ENCODE results near the gene SPEF1. TPM values are rescaled to one million over a fixed set of nuclear protein-coding genes. Genes with fewer than 3 reads are reported as not detected.
A peak's percentile ranks its signal among the peaks of the same experiment; 100 is the strongest.

The SPEF1 gene
- total RNA-seq, 4 donors from 2014 or later: not detected

DNA sequence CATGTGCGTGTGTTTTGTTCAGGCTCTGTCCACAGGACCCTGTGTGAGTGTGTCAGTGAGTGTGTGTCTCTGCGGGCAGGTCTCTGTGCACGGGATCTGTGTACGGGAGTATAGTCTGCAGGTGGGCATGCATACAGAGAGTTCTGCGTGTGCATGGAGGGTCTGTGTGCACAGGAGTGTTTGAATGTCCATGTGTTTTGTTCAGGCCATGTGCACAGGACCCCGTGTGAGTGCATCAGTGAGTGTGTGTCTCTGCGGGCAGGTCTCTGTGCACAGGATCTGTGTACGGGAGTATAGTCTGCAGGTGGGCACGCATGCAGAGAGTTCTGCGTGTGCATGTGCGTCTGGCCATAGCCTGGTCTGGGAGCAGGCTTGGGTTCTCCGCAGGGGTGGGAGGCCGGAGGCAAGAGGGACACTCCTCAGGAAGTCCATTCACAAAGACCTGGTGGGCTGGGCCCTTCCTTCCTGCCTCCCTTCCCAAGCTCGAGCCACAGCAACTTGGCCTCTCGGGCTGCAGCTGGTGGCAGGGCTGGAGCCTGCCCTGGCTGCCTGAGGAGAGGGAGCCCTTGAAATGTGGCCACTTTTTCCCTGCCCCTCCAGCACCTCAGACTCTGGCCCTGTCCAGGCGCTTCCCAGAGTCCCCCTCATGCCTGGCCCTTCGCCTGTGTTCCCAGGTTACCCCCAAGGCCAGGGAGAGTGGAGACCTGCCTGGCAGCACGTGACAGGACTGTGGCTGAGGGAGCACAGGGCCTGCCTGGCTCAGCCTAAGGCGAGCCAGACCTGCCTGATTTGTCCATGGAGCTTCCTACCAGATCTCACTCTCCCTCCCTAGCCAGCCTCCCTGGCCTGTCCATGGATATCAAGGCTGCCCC is 42.0 kb downstream of the SPEF1 start:
- Histone ChIP-seq H3K27me3 (no peaks in the 10 kb centered on the region), H3K27ac (peak overlapping the region; percentile 28), H3K4me1 (peaks cover 1% of the 10 kb centered on the region), H3K4me3 (no peak overlapping the region), H3K36me3 (no peaks in the 10 kb centered on the region), H3K9me3 (no peaks in the 10 kb centered on the region)
- TF ChIP-seq POLR2AphosphoS5 (IDR thresholded peaks at IDR 0.05) (no peak), POLR2A (IDR thresholded peaks at IDR 0.05) (no peak), EP300 (IDR thresholded peaks at IDR 0.05) (no peak)
- TF ChIP-seq, protein P1, sequence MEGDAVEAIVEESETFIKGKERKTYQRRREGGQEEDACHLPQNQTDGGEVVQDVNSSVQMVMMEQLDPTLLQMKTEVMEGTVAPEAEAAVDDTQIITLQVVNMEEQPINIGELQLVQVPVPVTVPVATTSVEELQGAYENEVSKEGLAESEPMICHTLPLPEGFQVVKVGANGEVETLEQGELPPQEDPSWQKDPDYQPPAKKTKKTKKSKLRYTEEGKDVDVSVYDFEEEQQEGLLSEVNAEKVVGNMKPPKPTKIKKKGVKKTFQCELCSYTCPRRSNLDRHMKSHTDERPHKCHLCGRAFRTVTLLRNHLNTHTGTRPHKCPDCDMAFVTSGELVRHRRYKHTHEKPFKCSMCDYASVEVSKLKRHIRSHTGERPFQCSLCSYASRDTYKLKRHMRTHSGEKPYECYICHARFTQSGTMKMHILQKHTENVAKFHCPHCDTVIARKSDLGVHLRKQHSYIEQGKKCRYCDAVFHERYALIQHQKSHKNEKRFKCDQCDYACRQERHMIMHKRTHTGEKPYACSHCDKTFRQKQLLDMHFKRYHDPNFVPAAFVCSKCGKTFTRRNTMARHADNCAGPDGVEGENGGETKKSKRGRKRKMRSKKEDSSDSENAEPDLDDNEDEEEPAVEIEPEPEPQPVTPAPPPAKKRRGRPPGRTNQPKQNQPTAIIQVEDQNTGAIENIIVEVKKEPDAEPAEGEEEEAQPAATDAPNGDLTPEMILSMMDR (IDR thresholded peaks at IDR 0.05): no peak
- 72% methylated on average over 15 of the region's 19 CpGs for WGBS
- DNase-seq (ENCODE audit: low spot score in 2 of 2): no peak

DNA sequence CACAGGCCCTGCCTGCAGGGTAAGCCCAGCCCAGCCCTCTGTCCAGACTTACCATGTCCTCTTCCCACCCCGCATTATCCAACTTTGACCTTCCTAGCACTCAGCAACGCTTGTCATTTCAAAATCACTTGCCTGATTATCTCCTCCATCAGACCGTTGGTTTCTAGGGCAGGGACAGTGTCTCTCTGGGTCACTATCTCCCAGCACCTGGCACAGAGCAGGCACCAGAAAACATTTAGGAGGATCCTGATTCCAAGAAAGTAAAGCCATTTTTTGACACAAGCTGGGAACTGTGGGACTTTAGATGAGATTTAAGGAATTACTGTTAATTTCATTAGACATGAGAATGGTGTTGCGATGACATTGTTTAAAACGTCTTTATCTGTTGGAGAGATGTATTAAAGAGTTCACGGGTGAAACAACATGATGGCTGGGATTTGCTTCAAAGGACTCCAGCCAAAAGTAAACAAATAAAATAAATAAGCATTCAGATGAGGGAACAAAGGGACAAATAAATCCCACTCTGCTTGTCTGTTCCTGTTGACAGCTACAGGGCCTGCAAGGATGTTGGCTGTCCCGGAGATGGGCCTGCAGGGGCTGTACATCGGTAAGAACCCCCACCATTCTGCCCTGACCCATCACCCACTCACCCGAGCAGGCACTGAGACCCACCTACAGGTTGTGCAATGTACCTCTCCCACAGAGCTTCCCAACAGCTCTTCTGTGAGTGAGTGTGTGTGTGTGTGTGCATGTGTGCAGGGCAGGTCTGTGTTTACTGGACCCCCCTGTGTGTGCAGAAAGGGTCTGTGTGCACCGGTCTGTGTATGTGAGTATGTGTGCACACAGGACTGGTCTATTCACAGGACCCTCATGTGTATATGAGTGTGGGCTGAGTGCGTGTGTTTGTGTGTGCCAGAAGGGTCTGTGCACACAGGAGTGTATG is 42.9 kb downstream of the SPEF1 start:
- WGBS: 66% methylated on average over 9 of the region's 11 CpGs
- Histone ChIP-seq H3K36me3 (no peaks in the 10 kb centered on the region), H3K27ac (no peak overlapping the region), H3K9me3 (no peaks in the 10 kb centered on the region), H3K4me3 (no peak overlapping the region), H3K27me3 (no peaks in the 10 kb centered on the region), H3K4me1 (peaks cover 8% of the 10 kb centered on the region)
- no peak for DNase-seq (ENCODE audit: low spot score in 2 of 2)
- no peak for TF ChIP-seq POLR2AphosphoS5 (IDR thresholded peaks at IDR 0.05)
- TF ChIP-seq, protein P1 (IDR thresholded peaks at IDR 0.05): no peak

DNA sequence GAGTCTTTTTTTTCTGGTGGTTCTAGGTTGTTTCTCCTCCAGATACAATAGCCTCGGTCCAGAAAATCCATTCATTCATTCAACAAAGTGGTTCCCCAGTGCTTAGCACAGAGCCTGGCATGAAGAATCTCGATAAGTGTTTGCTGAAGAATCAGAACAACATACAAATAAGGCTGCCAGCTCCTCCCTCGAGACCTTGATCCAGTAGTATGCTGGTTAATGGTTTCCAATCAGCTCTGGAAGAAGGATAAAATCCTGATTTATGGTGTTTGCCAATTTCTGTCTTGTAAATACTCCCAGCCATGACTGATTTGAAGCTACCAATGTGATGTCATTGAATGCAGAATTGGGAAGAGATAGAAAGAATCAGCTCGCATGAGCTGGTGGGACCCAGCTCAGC is 45.5 kb downstream of the SPEF1 start:
- H3K9me3 ChIP-seq: no peaks in the 10 kb centered on the region
- 68% methylated on average over 4 of the region's 4 CpGs for WGBS

DNA sequence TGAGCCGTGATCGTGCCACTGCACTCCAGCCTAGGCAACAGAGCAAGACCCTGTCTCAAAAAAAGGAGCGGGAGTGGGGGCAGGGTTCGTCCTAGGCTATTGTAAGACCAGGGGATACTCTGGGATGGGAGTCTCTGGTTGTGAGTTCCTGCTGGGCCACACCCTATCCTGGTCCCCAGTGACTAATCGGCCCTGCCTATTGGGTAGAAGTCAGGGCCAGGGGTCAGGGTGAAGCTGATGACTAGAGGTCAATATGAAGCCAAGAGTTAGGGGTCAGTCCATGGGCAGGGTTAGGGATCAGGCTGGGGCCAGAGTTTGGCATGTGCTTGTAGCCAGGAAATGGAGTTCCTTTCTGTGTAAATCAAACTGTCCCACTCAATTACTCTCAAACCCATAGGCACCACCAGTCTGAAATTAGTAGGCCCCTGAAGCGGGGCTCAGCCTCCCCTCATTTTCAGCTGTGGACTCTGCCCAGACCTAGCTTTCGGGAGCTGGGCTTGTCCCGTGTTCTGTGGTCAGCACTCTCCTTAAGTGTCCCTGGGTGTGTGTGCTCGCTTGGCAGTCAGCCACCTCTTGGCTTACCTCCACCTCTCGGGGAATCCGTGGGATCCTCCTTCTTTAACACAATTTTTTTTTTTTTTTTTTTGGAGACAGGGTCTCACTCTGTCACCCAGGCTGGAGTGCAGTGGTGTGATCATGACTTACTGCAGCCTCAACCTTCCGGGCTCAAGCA is 47.0 kb downstream of the SPEF1 start:
- Histone ChIP-seq H3K36me3 (no peaks in the 10 kb centered on the region), H3K4me3 (peak overlapping the region; percentile 50), H3K4me1 (peaks cover 11% of the 10 kb centered on the region), H3K9me3 (no peaks in the 10 kb centered on the region), H3K27ac (peak overlapping the region; percentile 21), H3K27me3 (no peaks in the 10 kb centered on the region)
- DNase-seq (ENCODE audit: low spot score in 2 of 2): no peak
- 54% methylated on average over 12 of the region's 12 CpGs for WGBS
- TF ChIP-seq, protein P1 (IDR thresholded peaks at IDR 0.05): no peak
- TF ChIP-seq POLR2A (IDR thresholded peaks at IDR 0.05) (no peak), EP300 (IDR thresholded peaks at IDR 0.05) (no peak), POLR2AphosphoS5 (IDR thresholded peaks at IDR 0.05) (no peak)

More for the DNA sequence above, 45.5 kb downstream of the SPEF1 start:
- Histone ChIP-seq H3K27me3 (no peaks in the 10 kb centered on the region), H3K4me3 (no peak overlapping the region), H3K4me1 (peaks cover 11% of the 10 kb centered on the region), H3K27ac (no peak overlapping the region), H3K36me3 (no peaks in the 10 kb centered on the region)
- no peak for TF ChIP-seq POLR2A (IDR thresholded peaks at IDR 0.05)
- TF ChIP-seq, protein P1 (IDR thresholded peaks at IDR 0.05): no peak
- TF ChIP-seq EP300 (IDR thresholded peaks at IDR 0.05): no peak
- no peak for TF ChIP-seq POLR2AphosphoS5 (IDR thresholded peaks at IDR 0.05)
- DNase-seq (ENCODE audit: low spot score in 2 of 2): no peak

All from suprapubic skin (tissue), 4 donors.